Stimulated activated CD8-positive, alpha-beta memory T cell treated with anti-CD3 and anti-CD28 coated beads, Interleukin-7, amount 100 ng/mL, for 48 hours (primary cell): Measurements from ENCODE around the gene CALD1.

ENCODE experiments used
- DNase-seq, 2 donors: peaks; one replicate each; pipeline ENCODE4 v3.0.0-alpha.2; 2020; ENCODE audit warnings: low read depth in 1 of 2; ENCODE audit errors: extremely low read depth in 1 of 2

CALD1 gene

DNA sequence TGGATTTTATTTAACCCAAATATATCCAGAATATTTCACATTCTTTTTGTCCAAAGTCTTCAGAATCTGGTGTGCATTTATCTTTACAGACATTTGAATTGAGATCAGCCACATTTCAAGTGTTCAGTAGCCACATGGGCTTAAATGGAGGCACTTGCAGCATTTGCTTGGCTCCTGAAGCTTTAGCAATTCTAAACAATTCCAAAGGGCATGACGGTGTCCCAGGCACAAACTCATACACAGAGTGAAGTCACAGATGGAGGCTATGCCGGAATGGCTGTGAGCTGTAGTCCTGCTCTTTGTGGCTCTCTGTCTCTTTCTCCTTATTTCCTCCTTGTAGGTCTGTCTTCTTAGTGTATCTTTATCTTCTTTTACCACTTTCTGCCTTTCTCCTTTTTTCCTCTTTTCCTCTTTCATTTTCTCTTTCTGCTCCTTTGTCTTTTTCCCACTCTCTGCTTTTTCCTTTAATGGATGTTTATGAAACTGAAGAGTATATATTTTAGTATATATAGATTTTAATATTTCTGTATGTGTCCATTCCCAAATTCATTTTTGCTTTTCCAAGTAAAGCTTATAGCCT is 214.5 kb downstream of the CALD1 start:
- no peak for DNase-seq

DNA sequence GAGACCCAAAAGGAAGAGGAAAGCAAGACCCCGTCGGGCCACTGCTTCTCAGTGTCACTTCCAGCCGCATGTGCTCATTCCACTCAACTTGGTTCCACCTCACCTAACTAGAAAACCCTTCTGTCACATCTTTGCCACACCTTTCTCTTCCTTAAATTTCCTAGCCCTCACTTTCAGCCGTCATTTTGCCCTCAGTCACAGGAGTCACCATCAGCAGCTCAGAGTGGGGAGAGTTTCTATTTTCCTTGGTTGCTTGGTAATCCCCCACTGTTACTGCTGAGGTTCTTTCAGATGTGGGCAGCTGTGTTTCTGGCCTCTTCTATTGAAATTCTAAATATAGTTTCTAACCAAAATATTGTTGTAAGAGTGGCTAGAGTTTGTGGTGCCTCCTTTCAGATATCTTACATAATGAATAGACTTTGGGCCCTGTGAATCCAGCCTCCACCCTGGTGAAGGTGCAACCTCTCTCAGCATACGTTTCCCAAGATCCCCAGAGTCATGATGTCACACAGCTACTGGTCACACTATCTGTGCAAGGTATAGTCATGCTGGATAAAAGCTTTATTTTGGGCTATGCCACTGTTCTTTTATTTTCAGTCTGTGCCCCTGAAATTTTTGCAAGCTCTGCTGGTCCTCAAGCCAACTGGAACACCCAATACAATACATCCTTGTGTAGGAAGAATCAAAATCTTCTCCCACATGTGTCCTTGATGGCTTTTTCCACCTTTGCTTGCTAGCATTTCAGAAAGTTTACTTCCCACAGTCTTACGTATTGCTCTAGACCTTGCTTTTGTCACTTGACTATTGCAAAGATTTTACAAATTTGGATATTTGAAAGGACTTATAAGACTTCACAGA is 216.0 kb downstream of the CALD1 start:
- DNase-seq, result no peak

DNA sequence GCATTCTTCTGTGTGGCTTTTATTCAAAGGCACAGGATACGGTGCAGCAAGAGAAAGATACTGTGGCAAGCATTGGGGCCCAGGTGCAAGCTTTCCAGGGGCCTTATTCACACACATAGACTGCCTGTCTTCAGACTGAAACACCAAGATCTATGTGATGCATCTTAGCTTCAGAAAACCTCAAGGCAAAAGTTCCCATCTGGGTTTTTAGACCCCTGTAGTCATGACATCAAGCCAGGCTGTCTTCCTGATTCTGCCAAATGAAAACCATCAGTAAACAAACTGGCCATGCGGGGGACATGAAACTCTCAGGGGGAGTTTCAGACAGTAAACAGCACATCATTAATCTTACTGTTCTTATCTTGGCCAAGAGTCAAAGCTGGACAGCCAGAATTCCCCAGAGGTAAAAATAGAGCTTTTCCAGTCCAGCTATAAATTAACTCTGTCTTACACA is 216.7 kb downstream of the CALD1 start:
- DNase-seq, result no peak

DNA sequence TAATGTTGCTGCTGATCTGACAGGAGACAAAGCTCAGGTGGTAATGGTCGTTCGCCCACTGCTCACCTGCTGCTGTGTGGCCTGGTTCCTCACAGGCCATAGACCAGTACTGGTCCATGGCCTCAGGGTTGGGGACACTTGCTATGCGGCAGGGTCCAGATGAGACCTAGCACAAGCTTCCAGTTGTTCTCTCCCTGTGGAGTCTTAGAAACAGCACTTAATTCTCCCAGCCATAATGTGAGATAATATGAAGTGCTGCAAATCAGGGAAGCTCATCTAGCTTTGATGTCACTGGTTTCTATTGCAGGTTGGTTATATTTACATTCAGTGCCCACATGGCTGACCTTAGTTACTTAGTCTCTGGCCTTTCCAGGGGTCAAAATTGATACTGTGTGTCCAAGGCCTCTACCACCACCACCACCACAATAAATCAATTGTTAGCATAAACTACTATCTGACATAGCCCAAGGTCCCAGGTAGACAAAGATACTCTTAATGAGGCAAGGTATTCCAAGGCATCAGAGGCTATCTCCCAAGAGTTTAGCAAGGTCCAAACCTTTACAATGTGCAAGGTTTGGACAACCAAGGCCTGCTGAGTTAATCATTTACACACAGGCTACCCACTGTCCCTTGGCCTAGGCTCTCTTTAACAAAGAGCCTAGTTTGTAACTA is 217.9 kb downstream of the CALD1 start:
- no peak for DNase-seq

DNA sequence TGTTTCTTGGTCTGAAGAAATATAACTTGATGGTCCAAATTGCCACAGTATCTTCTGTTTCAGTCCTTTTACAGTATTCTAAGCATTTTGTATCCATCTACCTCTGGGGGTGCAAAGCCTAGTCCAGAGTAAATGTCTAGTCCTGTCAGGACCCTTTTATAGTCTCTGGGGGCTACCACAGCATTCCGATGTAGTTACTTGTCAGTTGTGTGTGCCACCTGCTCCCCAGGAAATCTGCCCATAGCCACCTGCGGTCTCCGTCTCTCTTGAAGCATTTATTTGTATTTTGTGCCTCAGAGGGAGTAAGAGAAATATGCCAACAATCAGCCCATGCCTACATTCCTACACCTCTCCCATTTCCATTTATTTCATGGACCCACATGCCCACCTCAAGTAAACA is 219.7 kb downstream of the CALD1 start:
- no peak for DNase-seq

DNA sequence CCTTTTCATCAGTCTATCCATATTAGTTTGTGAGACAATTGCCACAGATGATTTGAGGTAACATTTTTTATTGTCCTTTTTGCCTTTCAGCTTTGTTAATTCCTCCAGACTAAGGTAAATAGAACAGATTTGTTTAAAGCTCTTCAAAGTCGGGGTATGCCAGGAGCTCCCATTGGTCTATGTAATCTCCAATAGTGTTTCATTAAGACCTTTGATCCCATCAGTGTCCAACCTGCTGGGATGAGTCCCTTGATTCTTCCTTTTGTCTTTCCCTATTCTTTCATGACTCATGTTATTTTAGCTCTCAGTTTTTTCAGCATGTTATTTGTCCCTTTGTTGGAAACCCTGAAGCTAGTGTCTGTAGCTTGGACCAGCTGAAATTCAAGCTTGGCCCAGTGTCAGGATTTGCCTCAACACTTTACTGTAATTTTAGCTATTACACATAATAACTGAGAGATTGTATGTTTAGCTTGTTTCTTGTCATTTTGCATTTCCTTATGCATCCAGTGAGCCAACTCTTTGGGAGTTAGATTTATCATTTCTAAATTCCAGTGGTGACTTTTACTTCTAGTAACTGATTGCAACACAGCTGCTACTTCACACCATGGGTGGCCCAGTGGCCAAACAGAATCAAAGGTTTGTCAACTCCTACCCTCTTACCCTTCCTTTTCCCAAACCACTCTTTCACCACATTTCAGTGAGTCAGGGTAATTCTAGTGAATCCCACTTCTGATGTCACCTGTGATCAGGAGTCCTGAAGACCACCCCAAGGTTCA is 222.1 kb downstream of the CALD1 start:
- no peak for DNase-seq

DNA sequence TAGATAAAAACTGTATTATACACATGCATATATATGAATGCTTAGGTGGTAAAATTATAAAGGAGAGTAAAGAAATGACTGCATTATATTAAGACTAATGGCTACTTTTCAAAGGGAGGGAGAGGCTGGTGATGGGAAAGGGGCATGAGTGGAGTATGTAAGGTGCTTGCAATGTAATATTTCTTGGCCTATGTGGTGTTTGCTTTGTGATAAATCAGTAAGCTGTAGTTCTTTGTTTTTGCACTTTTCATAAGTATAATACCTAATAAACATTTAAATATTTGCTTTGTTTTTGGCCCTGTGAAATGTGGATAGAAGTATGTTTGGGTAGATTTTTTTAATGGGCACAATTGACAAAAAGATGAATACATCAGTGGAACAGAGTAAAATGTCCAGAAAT is 232.8 kb downstream of the CALD1 start:
- no peak for DNase-seq
